Measurements from ENCODE around the gene PRDM16. TPM values are rescaled to one million over a fixed set of nuclear protein-coding genes. Genes with fewer than 3 reads are reported as not detected.

PRDM16 gene
- polyA plus RNA-seq, 2 of the 4 experiments (the other 2 are of a cell fraction) = 0.03 to 0.35 TPM

GRCh38 chr1:3233031-3233430 is 164.0 kb downstream of the PRDM16 start:
- DNase-seq (ENCODE audit: low read depth in 1 of 2, low spot score in 1 of 2) (no peak), ATAC-seq (no peak), FAIRE-seq (no peak)
- no peak for TF ChIP-seq RNF2 (IDR thresholded peaks at IDR 0.05; ENCODE audit: borderline replicate concordance, low read depth)
- no peak for TF ChIP-seq MAX (IDR thresholded peaks at IDR 0.05)
- TF ChIP-seq RARB (CRISPR knock-in tag; IDR thresholded peaks at IDR 0.05) = no peak
- ChIA-PET POLR2A (no interaction called here), CTCF (no interaction called here)
- Histone ChIP-seq H3K4me2 (no peak overlapping the region), H3K4me3 (no peak overlapping the region), H3K4me1 (no peaks in the 10 kb centered on the region), H3K27ac (no peak overlapping the region), H3K9me3 (no peaks in the 10 kb centered on the region)
- 57% methylated on average over 10 of the region's 15 CpGs for WGBS (ENCODE audit: missing lambda C conversion rate)

- POLR2A ChIA-PET = no interaction called here
Observed at GRCh38 chr1:3233551-3233950, 164.5 kb downstream of the PRDM16 start.

GRCh38 chr1:3234281-3234680 is 165.3 kb downstream of the PRDM16 start:
- ChIA-PET CTCF (no interaction called here), POLR2A (no interaction called here)
- no peaks in the 10 kb centered on the region for H3K4me1 ChIP-seq
- no peaks in the 10 kb centered on the region for H3K9me3 ChIP-seq
- DNase-seq (ENCODE audit: low read depth in 1 of 2, low spot score in 1 of 2) (no peak), ATAC-seq (no peak), FAIRE-seq (no peak)
- no peak overlapping the region for H3K27ac ChIP-seq
- no peak overlapping the region for H3K4me3 ChIP-seq
- TF ChIP-seq EP300 (IDR thresholded peaks at IDR 0.05) (no peak), NPAS2 (CRISPR knock-in tag; IDR thresholded peaks at IDR 0.05; ENCODE audit: borderline replicate concordance) (no peak), ESRRA (IDR thresholded peaks at IDR 0.05; ENCODE audit: borderline replicate concordance, low read length) (no peak), CEBPB (IDR thresholded peaks at IDR 0.05) (no peak), EHMT2 (IDR thresholded peaks at IDR 0.05; ENCODE audit: low read depth) (no peak), E2F6 (IDR thresholded peaks at IDR 0.05; ENCODE audit: borderline replicate concordance, low read depth) (no peak), ELK1 (IDR thresholded peaks at IDR 0.05; ENCODE audit: low read depth, low read length) (no peak), ZFP36 (IDR thresholded peaks at IDR 0.05; ENCODE audit: borderline replicate concordance, partially characterized antibody) (no peak), MAZ (IDR thresholded peaks at IDR 0.05; ENCODE audit: borderline replicate concordance, low read depth, low read length) (no peak), POLR2A (IDR thresholded peaks at IDR 0.05; ENCODE audit: low read length) (no peak), HDAC2 (IDR thresholded peaks at IDR 0.05) (no peak), SREBF2 (IDR thresholded peaks at IDR 0.05) (no peak), CHD4 (IDR thresholded peaks at IDR 0.05; ENCODE audit: borderline replicate concordance) (no peak)
- no peak overlapping the region for H3K4me2 ChIP-seq
- WGBS (ENCODE audit: missing lambda C conversion rate) = no CpG with 5 or more reads among the region's 15 CpGs

More at GRCh38 chr1:3233551-3233950, 164.5 kb downstream of the PRDM16 start:
- no peak for TF ChIP-seq HMGXB4 (CRISPR knock-in tag; IDR thresholded peaks at IDR 0.05; ENCODE audit: borderline replicate concordance)
- no peak for TF ChIP-seq E2F6 (IDR thresholded peaks at IDR 0.05; ENCODE audit: borderline replicate concordance, low read depth)
- no peak for TF ChIP-seq NPAS2 (CRISPR knock-in tag; IDR thresholded peaks at IDR 0.05; ENCODE audit: borderline replicate concordance)
- TF ChIP-seq HEYL (CRISPR knock-in tag; IDR thresholded peaks at IDR 0.05) = no peak
- no peak for TF ChIP-seq POLR2A (IDR thresholded peaks at IDR 0.05; ENCODE audit: low read length)
- TF ChIP-seq EHF (CRISPR knock-in tag; IDR thresholded peaks at IDR 0.05) = no peak
- TF ChIP-seq SREBF2 (IDR thresholded peaks at IDR 0.05) = no peak
- no peak for TF ChIP-seq CBX8 (IDR thresholded peaks at IDR 0.05)
- TF ChIP-seq PBX3 (IDR thresholded peaks at IDR 0.05) = no peak
- TF ChIP-seq NFE2L2 (conservative IDR thresholded peaks at IDR 0.05; ENCODE audit: low read length) = no peak
- TF ChIP-seq HES2 (IDR thresholded peaks at IDR 0.05) = no peak
- no peak for TF ChIP-seq CEBPB (IDR thresholded peaks at IDR 0.05)
- TF ChIP-seq KDM1A (IDR thresholded peaks at IDR 0.05; ENCODE audit: low read depth) = no peak
- no peak for TF ChIP-seq HDAC2 (IDR thresholded peaks at IDR 0.05)
- CTCF ChIA-PET = no interaction called here
- Histone ChIP-seq H3K4me2 (no peak overlapping the region), H3K4me3 (no peak overlapping the region), H3K4me1 (no peaks in the 10 kb centered on the region), H3K27ac (no peak overlapping the region), H3K9me3 (no peaks in the 10 kb centered on the region)
- DNase-seq (ENCODE audit: low read depth in 1 of 2, low spot score in 1 of 2) = no peak
- no peak for ATAC-seq
- FAIRE-seq = no peak
- WGBS (ENCODE audit: missing lambda C conversion rate) = 53% methylated on average over 7 of the region's 8 CpGs

All from A549 (cell line).